Measurements from ENCODE around the gene BCL3. TPM values are rescaled to one million over a fixed set of nuclear protein-coding genes. Genes with fewer than 3 reads are reported as not detected.

BCL3 gene
- total RNA-seq, 1 donor from 2014 or later: 11.8 TPM

DNA sequence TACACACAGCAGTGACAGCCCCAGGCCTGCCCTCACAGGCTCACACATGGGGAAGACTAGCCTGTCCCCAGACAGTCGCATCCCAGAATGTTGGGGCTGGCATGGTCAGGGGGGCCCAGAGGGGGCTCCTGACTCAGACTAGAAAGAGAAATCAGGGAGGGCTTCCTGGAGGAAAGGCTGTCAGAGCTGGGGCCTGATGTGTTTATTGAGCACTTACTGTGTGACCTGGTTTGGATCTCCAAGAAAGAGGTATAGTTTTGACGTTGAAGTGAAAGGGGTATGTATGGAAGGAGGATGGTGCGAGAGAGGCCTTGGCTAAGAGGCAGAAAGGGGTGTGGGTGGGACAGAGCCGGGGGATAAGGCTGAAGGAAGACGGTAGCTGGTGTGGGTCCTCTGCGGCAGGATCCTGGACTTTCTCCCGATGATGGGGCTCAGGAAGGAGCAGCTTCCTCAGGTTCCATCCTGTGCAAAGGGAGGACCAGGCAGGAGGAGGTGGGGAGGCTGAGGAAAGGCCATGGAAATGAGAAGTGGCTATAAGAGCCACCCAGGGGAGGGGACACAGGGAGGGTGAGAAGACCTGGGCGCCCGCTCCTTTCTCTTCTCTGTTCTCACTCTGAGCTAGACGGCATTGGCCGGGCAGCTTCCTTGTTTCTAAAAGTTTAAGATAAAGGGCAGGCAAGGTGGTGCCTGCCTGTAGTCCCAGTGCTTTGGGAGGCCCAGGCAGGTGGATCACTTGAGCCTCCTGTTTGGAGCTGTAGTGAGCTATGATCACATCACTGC lies 16.1 kb upstream of the BCL3 start:
- H3K9me3 Mint-ChIP-seq (ENCODE audit: low read depth): no peaks in the 10 kb centered on the region
- no peaks in the 10 kb centered on the region for H3K36me3 Mint-ChIP-seq (ENCODE audit: low read depth)
- H3K4me3 Mint-ChIP-seq (ENCODE audit: unreplicated experiment): no peak overlapping the region
- no peaks in the 10 kb centered on the region for H3K27me3 Mint-ChIP-seq (ENCODE audit: low read depth)
- no peak overlapping the region for H3K27ac Mint-ChIP-seq (ENCODE audit: unreplicated experiment)
- peaks cover 3% of the 10 kb centered on the region for H3K4me1 Mint-ChIP-seq (ENCODE audit: low read depth)
- DNase-seq (ENCODE audit: low spot score): no peak
- TF ChIP-seq, protein P1, sequence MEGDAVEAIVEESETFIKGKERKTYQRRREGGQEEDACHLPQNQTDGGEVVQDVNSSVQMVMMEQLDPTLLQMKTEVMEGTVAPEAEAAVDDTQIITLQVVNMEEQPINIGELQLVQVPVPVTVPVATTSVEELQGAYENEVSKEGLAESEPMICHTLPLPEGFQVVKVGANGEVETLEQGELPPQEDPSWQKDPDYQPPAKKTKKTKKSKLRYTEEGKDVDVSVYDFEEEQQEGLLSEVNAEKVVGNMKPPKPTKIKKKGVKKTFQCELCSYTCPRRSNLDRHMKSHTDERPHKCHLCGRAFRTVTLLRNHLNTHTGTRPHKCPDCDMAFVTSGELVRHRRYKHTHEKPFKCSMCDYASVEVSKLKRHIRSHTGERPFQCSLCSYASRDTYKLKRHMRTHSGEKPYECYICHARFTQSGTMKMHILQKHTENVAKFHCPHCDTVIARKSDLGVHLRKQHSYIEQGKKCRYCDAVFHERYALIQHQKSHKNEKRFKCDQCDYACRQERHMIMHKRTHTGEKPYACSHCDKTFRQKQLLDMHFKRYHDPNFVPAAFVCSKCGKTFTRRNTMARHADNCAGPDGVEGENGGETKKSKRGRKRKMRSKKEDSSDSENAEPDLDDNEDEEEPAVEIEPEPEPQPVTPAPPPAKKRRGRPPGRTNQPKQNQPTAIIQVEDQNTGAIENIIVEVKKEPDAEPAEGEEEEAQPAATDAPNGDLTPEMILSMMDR (IDR thresholded peaks at IDR 0.05): no peak

DNA sequence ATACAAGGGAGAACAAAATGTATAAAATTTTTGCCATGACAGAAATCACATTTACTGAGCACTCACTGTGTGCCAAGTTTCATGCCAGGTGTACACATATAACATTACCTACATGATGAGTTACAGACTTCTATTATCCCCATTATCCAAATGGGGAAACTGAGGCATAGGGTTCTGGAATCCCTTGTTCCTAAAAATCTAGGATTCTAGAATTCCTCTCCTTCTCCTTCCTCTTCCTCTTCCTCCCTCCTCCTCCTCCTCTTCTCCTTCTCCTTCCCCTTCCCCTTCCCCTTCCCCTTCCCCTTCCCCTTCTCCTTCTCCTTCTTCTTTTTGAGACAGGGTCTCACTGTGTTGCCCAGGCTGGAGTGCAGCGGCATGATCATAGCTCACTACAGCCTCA lies 14.2 kb upstream of the BCL3 start:
- Mint-ChIP-seq H3K27ac (ENCODE audit: unreplicated experiment) (no peak overlapping the region), H3K4me3 (ENCODE audit: unreplicated experiment) (no peak overlapping the region), H3K27me3 (ENCODE audit: low read depth) (no peaks in the 10 kb centered on the region), H3K9me3 (ENCODE audit: low read depth) (no peaks in the 10 kb centered on the region), H3K36me3 (ENCODE audit: low read depth) (no peaks in the 10 kb centered on the region), H3K4me1 (ENCODE audit: low read depth) (peaks cover 13% of the 10 kb centered on the region)
- DNase-seq (ENCODE audit: low spot score): no peak
- TF ChIP-seq, protein P1 (IDR thresholded peaks at IDR 0.05): no peak

DNA sequence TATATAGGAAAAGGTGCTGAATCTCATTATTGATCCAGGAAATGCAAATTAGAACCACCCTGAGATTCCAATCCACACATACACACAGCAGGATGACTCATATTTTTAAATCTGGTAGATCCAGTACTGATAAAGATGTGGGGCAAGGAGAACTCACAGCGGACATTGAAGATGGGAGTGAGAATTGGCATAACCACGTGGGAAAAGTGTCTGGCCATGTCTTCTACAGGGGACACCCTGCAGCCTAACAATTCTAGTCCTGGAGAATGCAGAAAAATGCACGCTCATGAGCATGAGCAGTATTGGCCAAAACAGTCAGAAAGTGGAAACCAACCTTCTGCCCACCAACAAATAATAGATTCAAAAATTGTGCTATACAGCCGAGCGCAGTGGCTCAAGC lies 13.5 kb upstream of the BCL3 start:
- no peaks in the 10 kb centered on the region for H3K36me3 Mint-ChIP-seq (ENCODE audit: low read depth)

DNA sequence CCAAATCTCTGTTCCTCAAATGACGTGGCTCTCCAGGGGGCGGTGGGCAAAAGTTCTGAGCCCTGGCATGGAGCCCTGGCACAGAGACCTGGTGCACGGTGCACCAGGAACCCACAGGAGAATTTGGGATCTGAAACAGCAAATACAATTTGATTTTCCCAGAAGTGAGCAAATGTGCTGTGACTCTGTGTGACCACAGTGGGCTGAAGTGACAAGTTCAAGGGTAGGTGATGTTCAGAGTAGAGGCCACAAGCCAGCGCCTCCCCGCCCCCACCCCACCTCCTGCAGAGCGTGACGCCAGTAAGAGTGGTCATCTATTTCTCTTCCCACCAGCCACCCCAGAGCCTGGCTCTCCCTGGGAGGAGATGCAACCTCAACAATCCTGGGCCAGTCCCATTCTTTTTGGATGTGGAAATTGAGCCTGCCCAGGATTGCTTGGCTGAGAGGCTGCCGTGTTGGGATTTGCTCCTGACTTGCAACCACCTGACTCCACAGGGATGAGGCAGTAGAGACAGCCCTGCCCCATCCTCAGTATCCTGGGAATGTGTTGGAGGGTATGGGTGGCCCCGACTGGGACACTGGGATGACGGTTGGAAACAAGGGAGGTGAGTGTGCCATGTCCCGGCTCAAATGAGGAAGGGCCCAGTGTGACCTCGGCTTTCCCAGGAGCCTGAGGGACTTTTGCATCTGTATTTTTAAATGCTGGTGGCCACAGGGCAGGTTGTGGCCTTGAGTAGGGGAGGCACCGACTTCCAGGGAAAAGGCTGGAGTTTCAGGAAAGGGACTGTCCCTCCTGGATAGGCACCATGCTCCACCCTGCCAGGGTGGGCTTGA lies 11.1 kb upstream of the BCL3 start:
- no peaks in the 10 kb centered on the region for H3K9me3 Mint-ChIP-seq (ENCODE audit: low read depth)
- H3K27me3 Mint-ChIP-seq (ENCODE audit: low read depth): no peaks in the 10 kb centered on the region
- H3K36me3 Mint-ChIP-seq (ENCODE audit: low read depth): no peaks in the 10 kb centered on the region
- H3K27ac Mint-ChIP-seq (ENCODE audit: unreplicated experiment): no peak overlapping the region
- TF ChIP-seq, protein P1 (IDR thresholded peaks at IDR 0.05): no peak
- H3K4me1 Mint-ChIP-seq (ENCODE audit: low read depth): peaks cover 35% of the 10 kb centered on the region
- H3K4me3 Mint-ChIP-seq (ENCODE audit: unreplicated experiment): no peak overlapping the region
- no peak for DNase-seq (ENCODE audit: low spot score)

More for the DNA sequence above, 13.5 kb upstream of the BCL3 start:
- H3K9me3 Mint-ChIP-seq (ENCODE audit: low read depth): no peaks in the 10 kb centered on the region
- peaks cover 14% of the 10 kb centered on the region for H3K4me1 Mint-ChIP-seq (ENCODE audit: low read depth)
- H3K4me3 Mint-ChIP-seq (ENCODE audit: unreplicated experiment): no peak overlapping the region
- H3K27me3 Mint-ChIP-seq (ENCODE audit: low read depth): no peaks in the 10 kb centered on the region
- no peak overlapping the region for H3K27ac Mint-ChIP-seq (ENCODE audit: unreplicated experiment)
- TF ChIP-seq, protein P1 (IDR thresholded peaks at IDR 0.05): no peak
- DNase-seq (ENCODE audit: low spot score): no peak

DNA sequence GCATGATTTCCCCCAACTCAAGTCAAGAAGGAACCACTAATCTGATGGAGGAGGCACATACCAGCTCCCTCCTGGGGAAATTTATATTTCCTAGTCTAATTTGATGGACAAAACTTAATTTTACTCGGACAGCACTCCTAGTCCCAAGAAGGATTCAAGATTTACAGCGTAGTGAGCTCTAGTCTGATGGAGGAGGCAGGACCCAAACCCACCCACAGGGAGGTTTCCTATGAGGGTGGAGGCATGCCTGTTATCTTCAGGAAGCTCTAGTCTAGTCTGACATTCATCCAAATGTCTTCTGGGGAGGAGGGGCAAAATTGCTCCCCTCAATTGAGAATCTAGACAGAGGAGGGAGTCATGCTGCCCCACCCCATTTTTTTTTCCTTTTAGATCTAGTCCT lies 10.4 kb upstream of the BCL3 start:
- H3K27ac Mint-ChIP-seq (ENCODE audit: unreplicated experiment): no peak overlapping the region

More for the DNA sequence above, 10.4 kb upstream of the BCL3 start:
- H3K4me3 Mint-ChIP-seq (ENCODE audit: unreplicated experiment): no peak overlapping the region
- TF ChIP-seq, protein P1 (IDR thresholded peaks at IDR 0.05): no peak
- no peaks in the 10 kb centered on the region for H3K27me3 Mint-ChIP-seq (ENCODE audit: low read depth)
- H3K9me3 Mint-ChIP-seq (ENCODE audit: low read depth): no peaks in the 10 kb centered on the region
- H3K36me3 Mint-ChIP-seq (ENCODE audit: low read depth): no peaks in the 10 kb centered on the region
- DNase-seq (ENCODE audit: low spot score): no peak
- H3K4me1 Mint-ChIP-seq (ENCODE audit: low read depth): peaks cover 41% of the 10 kb centered on the region
